WTC11 (cell line): Measurements from ENCODE around the gene PRAF2. TPM values are rescaled to one million over a fixed set of nuclear protein-coding genes. Genes with fewer than 3 reads are reported as not detected.

ENCODE experiments used
- ATAC-seq: fragments of 200-7000 bp; cut with Tn5 transposase; 2 replicates; pipeline ENCODE4 v1.10.0; 2021; ENCODE audit warnings: mild to moderate bottlenecking, moderate library complexity
- CTCF ChIA-PET: fragments of 300-600 bp; sonication (Branson Sonifier 250); formaldehyde crosslinking; loops from one replicate; lab custom pipeline; 2021; ENCODE audit warnings: antibody characterized with exemption; lab: Charles Lee
- POLR2A ChIA-PET: fragments of 350-600 bp; sonication (Branson Sonifier 250); formaldehyde crosslinking; loops from one replicate; lab custom pipeline; 2021; ENCODE audit warnings: antibody characterized with exemption; lab: Charles Lee
- DNase-seq: peaks from one replicate; pipeline ENCODE4 v3.0.0; 2021; ENCODE audit warnings: low spot score
- H3K27ac Mint-ChIP-seq: 2 replicates; pipeline ENCODE4 v1.8.0; 2021; ENCODE audit warnings: mixed read lengths
- H3K27me3 Mint-ChIP-seq: 2 replicates; pipeline ENCODE4 v1.8.0; 2021; ENCODE audit warnings: low read depth, mild to moderate bottlenecking, moderate library complexity, mixed read lengths
- H3K36me3 Mint-ChIP-seq: 2 replicates; pipeline ENCODE4 v1.8.0; 2021; ENCODE audit warnings: mixed read lengths
- H3K4me1 Mint-ChIP-seq: 2 replicates; pipeline ENCODE4 v1.8.0; 2022; ENCODE audit warnings: mixed read lengths
- H3K4me3 Mint-ChIP-seq: 2 replicates; pipeline ENCODE4 v1.8.0; 2021; ENCODE audit warnings: mild to moderate bottlenecking, moderate library complexity, mixed read lengths
- H3K9me3 Mint-ChIP-seq: 2 replicates; pipeline ENCODE4 v1.8.0; 2021; ENCODE audit warnings: mixed read lengths
- ATF1 ChIP-seq: sonication (generic); formaldehyde crosslinking; IDR thresholded peaks from 2 replicates; pipeline ENCODE4 v1.8.1; 2023; ENCODE audit warnings: mild to moderate bottlenecking, moderate library complexity, missing genetic modification reagents
- ERG ChIP-seq: fragments of 250-450 bp; sonication (Bioruptor Pico); IDR thresholded peaks from 2 replicates; pipeline ENCODE4 v1.8.0; 2021; ENCODE audit warnings: mild to moderate bottlenecking
- FOXK1 ChIP-seq: sonication (generic); formaldehyde crosslinking; IDR thresholded peaks from 2 replicates; pipeline ENCODE4 v1.8.0; 2022; ENCODE audit warnings: mild to moderate bottlenecking, moderate library complexity, missing genetic modification reagents
- FOXP4 ChIP-seq: sonication (generic); formaldehyde crosslinking; IDR thresholded peaks from 2 replicates; pipeline ENCODE4 v1.8.0; 2022; ENCODE audit warnings: mild to moderate bottlenecking, missing genetic modification reagents
- GABPB1 ChIP-seq: sonication (generic); formaldehyde crosslinking; IDR thresholded peaks from 2 replicates; pipeline ENCODE4 v1.8.1; 2023; ENCODE audit warnings: mild to moderate bottlenecking, missing genetic modification reagents
- HMGXB4 ChIP-seq: sonication (generic); formaldehyde crosslinking; IDR thresholded peaks from 2 replicates; pipeline ENCODE4 v1.8.1; 2023; ENCODE audit warnings: mild to moderate bottlenecking, moderate library complexity, missing genetic modification reagents
- IRF1 ChIP-seq: sonication (generic); formaldehyde crosslinking; IDR thresholded peaks from 2 replicates; pipeline ENCODE4 v1.8.0; 2023; ENCODE audit warnings: missing genetic modification reagents
- IRF2 ChIP-seq: sonication (generic); formaldehyde crosslinking; IDR thresholded peaks from 2 replicates; pipeline ENCODE4 v1.8.0; 2022; ENCODE audit warnings: low read depth, missing genetic modification reagents, borderline replicate concordance
- MYBL2 ChIP-seq: sonication (generic); formaldehyde crosslinking; IDR thresholded peaks from 2 replicates; pipeline ENCODE4 v1.8.1; 2023; ENCODE audit warnings: mild to moderate bottlenecking, moderate library complexity, missing genetic modification reagents
- NFYB ChIP-seq: sonication (generic); formaldehyde crosslinking; conservative IDR thresholded peaks from 2 replicates; pipeline ENCODE4 v1.8.0; 2022; ENCODE audit warnings: low read depth, missing genetic modification reagents
- NR3C1 ChIP-seq: sonication (generic); formaldehyde crosslinking; conservative IDR thresholded peaks from 2 replicates; pipeline ENCODE4 v1.8.1; 2023; ENCODE audit warnings: low read depth, mild to moderate bottlenecking, missing genetic modification reagents
- RORB ChIP-seq: fragments of 250-450 bp; sonication (Bioruptor Pico); IDR thresholded peaks from 2 replicates; pipeline ENCODE4 v1.9.0; 2021; ENCODE audit warnings: mild to moderate bottlenecking
- TP53 ChIP-seq: sonication (generic); formaldehyde crosslinking; IDR thresholded peaks from 2 replicates; pipeline ENCODE4 v1.8.1; 2023; ENCODE audit warnings: mild to moderate bottlenecking, missing genetic modification reagents
- ZNF263 ChIP-seq: sonication (generic); formaldehyde crosslinking; IDR thresholded peaks from 2 replicates; pipeline ENCODE4 v1.8.1; 2022; ENCODE audit warnings: low read depth, mild to moderate bottlenecking, moderate library complexity, missing genetic modification reagents
- ZNF423 ChIP-seq: fragments of 250-450 bp; sonication (Bioruptor Pico); IDR thresholded peaks from 2 replicates; pipeline ENCODE4 v2.1.2; 2022; ENCODE audit warnings: mild to moderate bottlenecking, moderate library complexity
- total RNA-seq: library from RNA; stranded (reverse); gene quantifications from 3 replicates; pipeline ENCODE4 v1.2.3, GENCODE V29; 2021
- TF ChIP-seq, protein P1 (sequence below): sonication (generic); formaldehyde crosslinking; IDR thresholded peaks from 2 replicates; pipeline ENCODE4 v1.8.1; 2022; ENCODE audit warnings: low read depth, mild to moderate bottlenecking, moderate library complexity, missing genetic modification reagents, borderline replicate concordance
- TF ChIP-seq, protein P2 (sequence below): sonication (generic); formaldehyde crosslinking; IDR thresholded peaks from 2 replicates; pipeline ENCODE4 v1.8.0; 2023; ENCODE audit warnings: missing genetic modification reagents, mild to moderate bottlenecking, borderline replicate concordance
- TF ChIP-seq, protein P3 (sequence below): fragments of 250-450 bp; sonication (Bioruptor Pico); conservative IDR thresholded peaks from 2 replicates; pipeline ENCODE4 v1.9.0; 2021; ENCODE audit warnings: mild to moderate bottlenecking

Gene PRAF2
- total RNA-seq, 1 experiment from 2014 or later = 14.8 TPM

- peak; percentile 72 for ATAC-seq
Measured at GRCh38 chrX:49071877-49072711, 1.7 kb downstream of the PRAF2 start.

GRCh38 chrX:49070988-49071387 lies 2.8 kb downstream of the PRAF2 start:
- Mint-ChIP-seq H3K36me3 (no peaks in the 10 kb centered on the region), H3K27ac (no peak overlapping the region), H3K4me1 (peaks cover 11% of the 10 kb centered on the region), H3K27me3 (no peaks in the 10 kb centered on the region), H3K9me3 (no peaks in the 10 kb centered on the region), H3K4me3 (no peak overlapping the region)
- ATAC-seq = no peak
- POLR2A ChIA-PET = interaction anchor here (0.6 kb wide), 1 partner anchor 917 kb away, joined by 4 read pairs; no protein-coding TSS in a partner anchor
- CTCF ChIA-PET = no interaction called here
- no peak for DNase-seq
- TF ChIP-seq ATF1 (CRISPR knock-in tag) (no peak), TP53 (CRISPR knock-in tag) (no peak), RORB (CRISPR knock-in tag) (no peak), ERG (CRISPR knock-in tag) (no peak), FOXP4 (CRISPR knock-in tag) (no peak), GABPB1 (CRISPR knock-in tag) (no peak), FOXK1 (CRISPR knock-in tag) (no peak), ZNF423 (CRISPR knock-in tag) (no peak), MYBL2 (CRISPR knock-in tag) (no peak), IRF2 (no peak), ZNF263 (no peak), IRF1 (CRISPR knock-in tag) (no peak), NR3C1 (CRISPR knock-in tag) (no peak)
- TF ChIP-seq, protein P1, sequence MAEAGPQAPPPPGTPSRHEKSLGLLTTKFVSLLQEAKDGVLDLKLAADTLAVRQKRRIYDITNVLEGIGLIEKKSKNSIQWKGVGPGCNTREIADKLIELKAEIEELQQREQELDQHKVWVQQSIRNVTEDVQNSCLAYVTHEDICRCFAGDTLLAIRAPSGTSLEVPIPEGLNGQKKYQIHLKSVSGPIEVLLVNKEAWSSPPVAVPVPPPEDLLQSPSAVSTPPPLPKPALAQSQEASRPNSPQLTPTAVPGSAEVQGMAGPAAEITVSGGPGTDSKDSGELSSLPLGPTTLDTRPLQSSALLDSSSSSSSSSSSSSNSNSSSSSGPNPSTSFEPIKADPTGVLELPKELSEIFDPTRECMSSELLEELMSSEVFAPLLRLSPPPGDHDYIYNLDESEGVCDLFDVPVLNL = no peak
- TF ChIP-seq, protein P2, sequence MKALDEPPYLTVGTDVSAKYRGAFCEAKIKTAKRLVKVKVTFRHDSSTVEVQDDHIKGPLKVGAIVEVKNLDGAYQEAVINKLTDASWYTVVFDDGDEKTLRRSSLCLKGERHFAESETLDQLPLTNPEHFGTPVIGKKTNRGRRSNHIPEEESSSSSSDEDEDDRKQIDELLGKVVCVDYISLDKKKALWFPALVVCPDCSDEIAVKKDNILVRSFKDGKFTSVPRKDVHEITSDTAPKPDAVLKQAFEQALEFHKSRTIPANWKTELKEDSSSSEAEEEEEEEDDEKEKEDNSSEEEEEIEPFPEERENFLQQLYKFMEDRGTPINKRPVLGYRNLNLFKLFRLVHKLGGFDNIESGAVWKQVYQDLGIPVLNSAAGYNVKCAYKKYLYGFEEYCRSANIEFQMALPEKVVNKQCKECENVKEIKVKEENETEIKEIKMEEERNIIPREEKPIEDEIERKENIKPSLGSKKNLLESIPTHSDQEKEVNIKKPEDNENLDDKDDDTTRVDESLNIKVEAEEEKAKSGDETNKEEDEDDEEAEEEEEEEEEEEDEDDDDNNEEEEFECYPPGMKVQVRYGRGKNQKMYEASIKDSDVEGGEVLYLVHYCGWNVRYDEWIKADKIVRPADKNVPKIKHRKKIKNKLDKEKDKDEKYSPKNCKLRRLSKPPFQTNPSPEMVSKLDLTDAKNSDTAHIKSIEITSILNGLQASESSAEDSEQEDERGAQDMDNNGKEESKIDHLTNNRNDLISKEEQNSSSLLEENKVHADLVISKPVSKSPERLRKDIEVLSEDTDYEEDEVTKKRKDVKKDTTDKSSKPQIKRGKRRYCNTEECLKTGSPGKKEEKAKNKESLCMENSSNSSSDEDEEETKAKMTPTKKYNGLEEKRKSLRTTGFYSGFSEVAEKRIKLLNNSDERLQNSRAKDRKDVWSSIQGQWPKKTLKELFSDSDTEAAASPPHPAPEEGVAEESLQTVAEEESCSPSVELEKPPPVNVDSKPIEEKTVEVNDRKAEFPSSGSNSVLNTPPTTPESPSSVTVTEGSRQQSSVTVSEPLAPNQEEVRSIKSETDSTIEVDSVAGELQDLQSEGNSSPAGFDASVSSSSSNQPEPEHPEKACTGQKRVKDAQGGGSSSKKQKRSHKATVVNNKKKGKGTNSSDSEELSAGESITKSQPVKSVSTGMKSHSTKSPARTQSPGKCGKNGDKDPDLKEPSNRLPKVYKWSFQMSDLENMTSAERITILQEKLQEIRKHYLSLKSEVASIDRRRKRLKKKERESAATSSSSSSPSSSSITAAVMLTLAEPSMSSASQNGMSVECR (CRISPR knock-in tag) = no peak
- TF ChIP-seq, protein P3, sequence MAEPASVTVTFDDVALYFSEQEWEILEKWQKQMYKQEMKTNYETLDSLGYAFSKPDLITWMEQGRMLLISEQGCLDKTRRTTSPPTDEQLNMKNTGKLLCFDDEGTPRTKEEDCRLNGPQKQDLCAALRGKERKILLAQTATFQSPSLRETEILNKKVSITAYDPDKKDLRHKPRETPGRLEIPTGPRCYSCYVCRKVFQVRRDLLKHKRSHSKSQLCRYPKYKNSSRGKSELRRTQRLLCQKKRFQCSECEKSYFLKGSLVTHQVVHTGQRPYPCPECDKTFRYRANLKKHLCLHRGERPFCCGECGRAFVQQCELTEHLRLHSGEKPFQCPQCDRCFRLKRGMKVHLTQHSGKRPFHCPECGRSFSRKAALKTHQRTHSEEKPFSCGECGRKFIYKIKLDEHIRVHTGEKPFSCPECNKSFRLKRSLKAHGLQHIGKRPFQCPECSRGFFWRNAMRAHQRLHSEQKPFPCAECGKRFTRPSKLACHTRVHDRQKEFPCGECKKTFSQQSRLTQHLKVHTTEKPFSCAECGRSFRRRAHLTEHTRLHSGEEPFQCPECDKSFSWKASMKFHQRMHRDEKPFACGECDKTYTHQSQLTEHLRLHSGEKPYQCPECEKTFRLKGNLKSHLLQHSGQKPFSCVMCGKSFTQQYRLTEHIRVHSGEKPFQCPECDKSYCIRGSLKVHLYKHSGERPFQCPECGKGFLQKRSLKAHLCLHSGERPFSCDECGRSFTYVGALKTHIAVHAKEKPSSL = no peak

More at GRCh38 chrX:49071877-49072711, 1.7 kb downstream of the PRAF2 start:
- Mint-ChIP-seq H3K4me1 (peaks cover 11% of the 10 kb centered on the region), H3K27ac (peak overlapping the region; percentile 95), H3K9me3 (no peaks in the 10 kb centered on the region), H3K4me3 (peak overlapping the region; percentile 83), H3K36me3 (no peaks in the 10 kb centered on the region), H3K27me3 (no peaks in the 10 kb centered on the region)
- DNase-seq = peak; percentile 76
- ChIA-PET POLR2A (no interaction called here), CTCF (no interaction called here)
- no peak for TF ChIP-seq HMGXB4 (CRISPR knock-in tag)
- peak; percentile 45; the same call in 1 of the 2 replicates for TF ChIP-seq NFYB (CRISPR knock-in tag)
